ENCODE measurements around the gene NXPE3. TPM values are rescaled to one million over a fixed set of nuclear protein-coding genes. Genes with fewer than 3 reads are reported as not detected.

NXPE3 gene
- total and polyA plus RNA-seq, 2 donors: 10.3 to 15.8 TPM

DNA sequence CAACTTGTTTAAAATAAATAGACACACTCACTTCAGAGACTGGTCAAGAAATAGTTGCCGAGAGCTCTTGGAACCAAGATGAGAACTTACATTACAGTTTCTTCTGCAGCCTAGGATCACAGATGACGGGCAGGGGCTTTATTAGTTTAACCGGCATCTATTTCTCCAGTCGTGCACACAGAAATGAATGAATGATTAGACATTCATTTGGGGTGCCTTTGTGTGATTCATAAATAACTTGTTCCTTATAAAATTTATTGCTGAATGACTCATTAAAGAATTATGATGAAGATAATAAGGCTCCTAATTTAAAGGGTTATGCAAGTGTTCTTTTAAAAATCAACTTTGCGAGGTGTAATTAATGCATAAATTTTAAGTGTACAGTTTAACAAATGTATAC, 91.1 kb downstream of the NXPE3 start:
- no peaks in the 10 kb centered on the region for H3K27me3 ChIP-seq (ENCODE audit: control insufficient read depth in 2 of 2, insufficient read depth in 1 of 2, low read length in 1 of 2)
- no peaks in the 10 kb centered on the region for H3K9me3 ChIP-seq (ENCODE audit: control insufficient read depth in 2 of 2, insufficient read depth in 1 of 2, low read length in 1 of 2)
- no peak overlapping the region for H3K4me3 ChIP-seq (ENCODE audit: low read length in 2 of 2)
- H3K4me1 ChIP-seq (ENCODE audit: control insufficient read depth in 2 of 2, insufficient read depth in 2 of 2, low read length in 2 of 2): no peaks in the 10 kb centered on the region
- no peaks in the 10 kb centered on the region for H3K36me3 ChIP-seq (ENCODE audit: control insufficient read depth in 2 of 2, insufficient read depth in 2 of 2, low read length in 1 of 2)
- no peak overlapping the region for H3K27ac ChIP-seq (ENCODE audit: low read depth in 1 of 2, low read length in 1 of 2)
- no peak for DNase-seq (ENCODE audit: low read depth in 6 of 9, low spot score in 9 of 9)
- 99% methylated on average over 5 of the region's 5 CpGs for WGBS

DNA sequence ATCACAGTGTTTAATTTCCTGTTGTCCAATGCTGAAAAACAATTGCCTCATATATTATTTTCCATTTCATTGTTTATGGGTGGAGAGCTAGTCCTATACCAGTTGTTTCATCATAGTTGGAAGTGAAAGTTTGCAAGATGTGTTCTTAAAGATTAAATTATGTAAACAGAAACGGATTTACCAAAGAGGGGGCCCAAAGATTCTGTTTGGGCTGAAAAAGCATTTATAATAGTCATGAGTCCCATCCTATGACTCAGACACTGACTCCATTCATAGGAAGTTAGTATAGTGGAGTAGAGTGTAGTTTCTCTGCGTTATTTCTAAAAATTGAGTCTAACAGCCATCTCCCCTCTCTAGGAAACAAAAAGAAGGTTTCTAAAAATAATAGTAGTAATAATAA, 94.6 kb downstream of the NXPE3 start:
- DNase-seq (ENCODE audit: low read depth in 6 of 9, low spot score in 9 of 9): no peak
- Histone ChIP-seq H3K4me3 (ENCODE audit: low read length in 2 of 2) (no peak overlapping the region), H3K9me3 (ENCODE audit: control insufficient read depth in 2 of 2, insufficient read depth in 1 of 2, low read length in 1 of 2) (no peaks in the 10 kb centered on the region), H3K4me1 (ENCODE audit: control insufficient read depth in 2 of 2, insufficient read depth in 2 of 2, low read length in 2 of 2) (no peaks in the 10 kb centered on the region), H3K36me3 (ENCODE audit: control insufficient read depth in 2 of 2, insufficient read depth in 2 of 2, low read length in 1 of 2) (no peaks in the 10 kb centered on the region), H3K27ac (ENCODE audit: low read depth in 1 of 2, low read length in 1 of 2) (no peak overlapping the region), H3K27me3 (ENCODE audit: control insufficient read depth in 2 of 2, insufficient read depth in 1 of 2, low read length in 1 of 2) (no peaks in the 10 kb centered on the region)
- 97% methylated on average over 2 of the region's 2 CpGs for WGBS

DNA sequence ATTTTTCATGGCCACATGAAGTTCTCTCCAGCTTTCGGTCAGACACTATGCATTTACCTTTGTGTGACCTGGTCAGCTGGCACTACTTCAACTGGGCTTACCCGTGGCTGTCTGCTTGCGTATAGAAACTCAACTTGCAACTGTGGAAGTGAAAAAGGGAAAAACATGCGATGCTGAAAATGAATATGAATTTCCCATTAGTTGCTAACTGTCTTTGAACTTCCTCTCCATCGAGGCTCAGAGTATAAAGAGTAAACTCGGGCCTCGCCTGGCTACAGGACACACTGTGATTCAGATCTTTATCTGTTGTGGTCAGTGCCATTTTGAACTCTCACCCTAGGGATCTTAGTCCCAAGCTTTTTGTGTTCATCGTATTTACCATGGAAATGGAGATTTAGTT, 97.1 kb downstream of the NXPE3 start:
- WGBS: 83% methylated on average over 8 of the region's 8 CpGs
- no peak for DNase-seq (ENCODE audit: low read depth in 6 of 9, low spot score in 9 of 9)
- H3K9me3 ChIP-seq (ENCODE audit: control insufficient read depth in 2 of 2, insufficient read depth in 1 of 2, low read length in 1 of 2): no peaks in the 10 kb centered on the region
- no peaks in the 10 kb centered on the region for H3K36me3 ChIP-seq (ENCODE audit: control insufficient read depth in 2 of 2, insufficient read depth in 2 of 2, low read length in 1 of 2)
- no peaks in the 10 kb centered on the region for H3K4me1 ChIP-seq (ENCODE audit: control insufficient read depth in 2 of 2, insufficient read depth in 2 of 2, low read length in 2 of 2)
- H3K4me3 ChIP-seq (ENCODE audit: low read length in 2 of 2): no peak overlapping the region
- no peaks in the 10 kb centered on the region for H3K27me3 ChIP-seq (ENCODE audit: control insufficient read depth in 2 of 2, insufficient read depth in 1 of 2, low read length in 1 of 2)
- no peak overlapping the region for H3K27ac ChIP-seq (ENCODE audit: low read depth in 1 of 2, low read length in 1 of 2)

Other genes with a start within 250 kb of the NXPE3 start
- gene TRMT10C, start 217.3 kb upstream of the NXPE3 start, total RNA-seq: 28.9 TPM
- gene TRMT10C, start 217.3 kb upstream of the NXPE3 start, polyA plus RNA-seq: 28.7 TPM
- 52.2 TPM for gene PCNP, start 205.0 kb upstream of the NXPE3 start, total RNA-seq
- gene PCNP, start 205.0 kb upstream of the NXPE3 start, polyA plus RNA-seq: 159 TPM
- 23.0 TPM for gene ZBTB11, start 102.1 kb upstream of the NXPE3 start, total RNA-seq
- 19.8 TPM for gene ZBTB11, start 102.1 kb upstream of the NXPE3 start, polyA plus RNA-seq
- 2,106 TPM for gene RPL24, start 92.5 kb upstream of the NXPE3 start, total RNA-seq
- gene RPL24, start 92.5 kb upstream of the NXPE3 start, polyA plus RNA-seq: 3,832 TPM
- 14.0 TPM for gene CEP97, start 54.6 kb upstream of the NXPE3 start, total RNA-seq
- 4.5 TPM for gene CEP97, start 54.6 kb upstream of the NXPE3 start, polyA plus RNA-seq
- 7.7 TPM for gene NFKBIZ, start 70.3 kb downstream of the NXPE3 start, total RNA-seq
- 13.7 TPM for gene NFKBIZ, start 70.3 kb downstream of the NXPE3 start, polyA plus RNA-seq

All from thymus (tissue), 11 donors.